ENCODE measurements around the gene CCDC7. TPM values are rescaled to one million over a fixed set of nuclear protein-coding genes. Genes with fewer than 3 reads are reported as not detected.

The CCDC7 gene
- total and polyA plus RNA-seq, 2 experiments from 2014 or later: 4.2 to 6.4 TPM

DNA sequence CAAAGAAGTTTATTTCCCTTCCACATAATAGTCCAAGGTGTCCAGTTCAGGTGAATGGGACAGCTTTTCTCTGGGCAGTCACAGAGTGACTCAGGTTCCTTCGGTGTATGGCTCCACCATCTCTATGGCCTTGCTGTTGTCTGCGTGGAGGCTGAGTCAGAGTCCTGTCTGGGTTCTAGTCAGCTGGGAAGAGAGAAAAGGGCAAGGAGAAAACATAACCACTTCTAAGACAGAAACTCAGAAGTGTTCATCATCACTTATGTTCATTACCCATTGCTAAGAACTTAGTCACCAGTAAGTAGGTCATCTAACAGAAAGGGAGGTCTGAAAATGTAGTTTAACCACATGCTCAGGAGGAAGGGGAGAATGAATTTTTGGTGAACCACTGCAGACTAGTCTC is 32.4 kb upstream of the CCDC7 start:
- Histone ChIP-seq H3K27ac (no peak overlapping the region), H3K9me3 (ENCODE audit: low read depth) (no peaks in the 10 kb centered on the region), H3K4me3 (no peak overlapping the region), H3K4me1 (ENCODE audit: low read depth) (peaks cover 18% of the 10 kb centered on the region), H3K27me3 (no peaks in the 10 kb centered on the region), H3K36me3 (no peaks in the 10 kb centered on the region)
- peak in 1 of 2 donors; percentile 66 for DNase-seq (ENCODE audit: low read depth in 1 of 2, low spot score in 1 of 2)
- no peak for TF ChIP-seq CTCF (IDR thresholded peaks at IDR 0.05; ENCODE audit: low read depth, low read length)

DNA sequence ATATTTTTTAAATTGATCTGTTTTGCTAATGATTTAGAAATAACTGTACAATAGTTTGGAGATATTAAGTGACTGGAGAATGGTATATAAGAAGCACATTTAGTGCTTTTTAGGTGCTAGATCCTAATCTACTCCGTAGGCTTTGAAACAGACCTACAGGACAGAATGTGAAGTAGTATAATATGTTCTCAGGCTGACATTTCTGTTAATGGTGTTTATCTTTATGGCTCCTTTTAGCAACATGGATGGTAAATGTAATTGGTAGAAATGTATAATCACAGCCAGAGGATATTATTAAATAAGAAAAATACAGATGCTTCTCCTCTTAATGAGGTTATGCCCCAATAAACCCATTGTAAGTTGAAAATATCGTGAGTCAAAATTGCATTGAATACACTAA is 30.6 kb upstream of the CCDC7 start:
- H3K36me3 ChIP-seq: no peaks in the 10 kb centered on the region
- TF ChIP-seq CTCF (IDR thresholded peaks at IDR 0.05; ENCODE audit: low read depth, low read length): no peak
- DNase-seq (ENCODE audit: low read depth in 1 of 2, low spot score in 1 of 2): no peak
- no peaks in the 10 kb centered on the region for H3K9me3 ChIP-seq (ENCODE audit: low read depth)
- H3K4me1 ChIP-seq (ENCODE audit: low read depth): peaks cover 18% of the 10 kb centered on the region
- H3K27ac ChIP-seq: no peak overlapping the region
- no peaks in the 10 kb centered on the region for H3K27me3 ChIP-seq
- no peak overlapping the region for H3K4me3 ChIP-seq

DNA sequence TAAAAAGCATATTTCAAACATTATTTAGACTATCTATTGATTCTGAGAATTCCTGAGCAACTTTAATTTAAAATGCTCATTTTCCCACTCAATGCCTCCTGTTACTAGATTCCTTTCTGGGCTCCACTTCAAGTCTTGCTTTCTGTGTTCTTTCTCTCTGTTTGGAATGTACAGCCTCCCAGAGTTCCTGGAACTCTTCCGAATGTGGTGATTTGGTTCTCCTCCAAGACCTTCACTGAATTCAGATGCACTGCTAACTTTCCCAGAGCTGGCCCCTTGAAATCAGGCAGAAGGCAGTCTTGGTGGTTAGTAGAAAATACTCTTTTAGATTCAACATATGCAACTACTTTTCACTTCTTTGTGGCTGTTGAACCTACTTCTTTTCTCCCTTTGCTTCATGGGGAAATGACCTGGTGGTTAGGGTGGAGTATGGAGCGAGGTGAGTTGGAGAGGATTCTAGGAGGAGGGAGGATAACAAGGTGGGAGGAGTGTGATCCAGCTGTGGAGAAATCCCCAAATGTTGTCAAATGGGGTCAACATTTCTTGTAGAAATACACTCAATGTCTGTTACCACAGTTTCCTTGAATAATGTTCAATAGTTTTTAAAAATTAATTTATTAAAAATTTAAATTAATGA is 27.9 kb upstream of the CCDC7 start:
- DNase-seq (ENCODE audit: low read depth in 1 of 2, low spot score in 1 of 2): peak in 1 of 2 donors; percentile 93
- Histone ChIP-seq H3K9me3 (ENCODE audit: low read depth) (no peaks in the 10 kb centered on the region), H3K4me1 (ENCODE audit: low read depth) (no peaks in the 10 kb centered on the region), H3K4me3 (no peak overlapping the region), H3K27me3 (no peaks in the 10 kb centered on the region), H3K36me3 (no peaks in the 10 kb centered on the region), H3K27ac (no peak overlapping the region)
- no peak for TF ChIP-seq CTCF (IDR thresholded peaks at IDR 0.05; ENCODE audit: low read depth, low read length)

- no peak for TF ChIP-seq CTCF (IDR thresholded peaks at IDR 0.05; ENCODE audit: low read depth, low read length)
- H3K36me3 ChIP-seq: no peaks in the 10 kb centered on the region
- H3K4me3 ChIP-seq: no peak overlapping the region
- H3K27ac ChIP-seq: no peak overlapping the region
- DNase-seq (ENCODE audit: low read depth in 1 of 2, low spot score in 1 of 2): no peak
- no peaks in the 10 kb centered on the region for H3K27me3 ChIP-seq
- no peaks in the 10 kb centered on the region for H3K4me1 ChIP-seq (ENCODE audit: low read depth)
- H3K9me3 ChIP-seq (ENCODE audit: low read depth): no peaks in the 10 kb centered on the region
These were observed 27.4 kb upstream of the CCDC7 start for GRCh38 chr10:32418572-32418971.

DNA sequence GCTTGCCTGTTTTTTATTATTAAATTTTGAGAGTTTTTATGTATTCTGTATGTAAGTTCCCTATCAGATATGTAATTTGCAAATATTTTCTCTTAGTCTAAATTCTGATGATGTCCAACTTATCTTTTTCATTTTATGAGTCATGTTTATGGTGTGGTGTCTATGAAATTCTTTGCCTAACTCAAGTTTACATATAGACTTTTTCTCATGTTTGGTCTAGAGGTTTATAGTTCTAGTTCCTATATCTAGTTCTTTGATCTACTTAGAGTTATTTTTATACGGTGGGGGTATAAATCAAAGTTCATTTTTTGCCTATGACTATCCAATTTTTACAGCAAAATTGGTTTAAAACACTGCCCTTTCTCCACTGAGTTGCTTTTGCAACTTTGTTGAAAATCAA is 26.3 kb upstream of the CCDC7 start:
- Histone ChIP-seq H3K4me1 (ENCODE audit: low read depth) (no peaks in the 10 kb centered on the region), H3K36me3 (no peaks in the 10 kb centered on the region), H3K4me3 (no peak overlapping the region), H3K27me3 (no peaks in the 10 kb centered on the region), H3K27ac (no peak overlapping the region), H3K9me3 (ENCODE audit: low read depth) (no peaks in the 10 kb centered on the region)
- no peak for TF ChIP-seq CTCF (IDR thresholded peaks at IDR 0.05; ENCODE audit: low read depth, low read length)
- DNase-seq (ENCODE audit: low read depth in 1 of 2, low spot score in 1 of 2): no peak

Data from cardiac muscle cell (in vitro differentiated cells and primary cell).